ENCODE results near the gene RSPRY1. TPM values are rescaled to one million over a fixed set of nuclear protein-coding genes. Genes with fewer than 3 reads are reported as not detected.

RSPRY1 gene
- total and polyA plus RNA-seq, 2 of the 8 experiments (the other 6 are each of a cell fraction or from before 2014, with no cell fraction given), result 11.5 to 32.5 TPM

- no peak overlapping the region for H3K27ac ChIP-seq (ENCODE audit: low read depth, low read length)
- H3K4me3 ChIP-seq (ENCODE audit: extremely low read depth in 1 of 4, insufficient read depth in 2 of 4, low read depth in 3 of 4, low read length in 4 of 4), result no peak overlapping the region
- H3K9me3 ChIP-seq (ENCODE audit: insufficient read depth in 2 of 2, low read depth in 1 of 2, low read length in 1 of 2), result no peaks in the 10 kb centered on the region
- H4K5ac ChIP-seq (ENCODE audit: insufficient read length, low read depth, low read length), result no peak overlapping the region
- H2AK5ac ChIP-seq (ENCODE audit: low read depth, low read length), result no peak overlapping the region
- H4K91ac ChIP-seq (replicated peaks; ENCODE audit: insufficient read length, low read length), result no peak overlapping the region
- no peaks in the 10 kb centered on the region for H3K79me2 ChIP-seq (ENCODE audit: control insufficient read depth in 1 of 2, insufficient read depth in 2 of 2, low read length in 2 of 2)
- no peak overlapping the region for H2BK12ac ChIP-seq (ENCODE audit: low read depth, low read length)
- H3K4me2 ChIP-seq (ENCODE audit: insufficient read depth in 1 of 2, low read depth in 2 of 2, low read length in 2 of 2), result no peak overlapping the region
- ChIA-PET CTCF (ENCODE audit: partially characterized antibody) (interaction anchor here (0.9 to 1.1 kb wide), 2 partner anchors 28 to 129 kb away, joined by 3 read pairs; no protein-coding TSS in a partner anchor), POLR2A (ENCODE audit: partially characterized antibody) (interaction anchor here (1.3 kb wide), 1 partner anchor 8 kb away, joined by 3 read pairs; no protein-coding TSS in a partner anchor)
- no peak overlapping the region for H3K9ac ChIP-seq (replicated peaks in 1 of 4; ENCODE audit: extremely low read depth in 1 of 4, low read depth in 3 of 4, low read length in 3 of 4)
- peaks cover 0 to 11% (median 10%) of the 10 kb centered on the region in 4 experiments; a peak in 5 of 7 replicates for H3K27me3 ChIP-seq (replicated peaks in 1 of 4; ENCODE audit: control insufficient read depth in 3 of 4, extremely low read depth in 1 of 4, insufficient read depth in 3 of 4, low read length in 3 of 4)
- H3K23me2 ChIP-seq (ENCODE audit: low read depth, low read length), result 0 out of 2 replicates have a peak, but pooled peaks cover 1% of the 10 kb centered on the region
- no peaks in the 10 kb centered on the region; a peak in 1 of 8 replicates for H3K36me3 ChIP-seq (ENCODE audit: control insufficient read depth in 2 of 4, insufficient read depth in 4 of 4, low read length in 3 of 4)
- no peak overlapping the region for H2AFZ ChIP-seq (ENCODE audit: low read length)
- H4K8ac ChIP-seq (ENCODE audit: extremely low read depth, insufficient read depth, low read length), result no peak overlapping the region
- no peak overlapping the region for H3K56ac ChIP-seq (replicated peaks; ENCODE audit: insufficient read length, low read depth, low read length)
- WGBS, 2 experiments (ENCODE audit: extremely low coverage in 1 of 2, insufficient coverage in 1 of 2, insufficient read length in 1 of 2, insufficient replicate concordance in 2 of 2, low coverage in 1 of 2, low lambda C conversion rate in 2 of 2, missing lambda C conversion rate in 1 of 2), result 84% methylated on average over 4 of the region's 4 CpGs; no CpG with 5 or more reads in 1 of the 2 experiments
- no peak overlapping the region for H2BK5ac ChIP-seq (ENCODE audit: low read depth, low read length)
- H2BK120ac ChIP-seq (replicated peaks; ENCODE audit: low read depth, low read length), result no peak overlapping the region
- H3K23ac ChIP-seq (ENCODE audit: insufficient read length), result no peak overlapping the region
- peaks cover 0 to 2% (median 1%) of the 10 kb centered on the region in 4 experiments; a peak in 3 of 7 replicates for H3K4me1 ChIP-seq (replicated peaks in 1 of 4; ENCODE audit: control insufficient read depth in 3 of 4, insufficient read depth in 4 of 4, low read length in 3 of 4)
- no peak overlapping the region for H2BK20ac ChIP-seq (ENCODE audit: low read length)
- no peak overlapping the region for H3K18ac ChIP-seq (ENCODE audit: extremely low read depth, low read length)
- DNase-seq (ENCODE audit: low read depth in 1 of 2, low spot score in 2 of 2), result no peak
- H3K4ac ChIP-seq (replicated peaks; ENCODE audit: insufficient read length, low read depth, low read length), result no peak overlapping the region
- H3K79me1 ChIP-seq (ENCODE audit: low read depth, low read length), result no peaks in the 10 kb centered on the region
- no peaks in the 10 kb centered on the region for H4K20me1 ChIP-seq (replicated peaks in 1 of 2; ENCODE audit: control insufficient read depth in 1 of 2, insufficient read depth in 2 of 2, low read length in 2 of 2)
- no peak for FAIRE-seq
- no peak overlapping the region for H3K14ac ChIP-seq (ENCODE audit: insufficient read length)
- H2BK15ac ChIP-seq (ENCODE audit: low read length), result no peak overlapping the region
- TF ChIP-seq SUZ12 (IDR thresholded peaks at IDR 0.05; ENCODE audit: low read length) (no peak), POU5F1 (IDR thresholded peaks at IDR 0.05; ENCODE audit: low read depth, low read length) (no peak), RFX5 (IDR thresholded peaks at IDR 0.05; ENCODE audit: borderline replicate concordance, low read depth, low read length) (no peak), GABPA (IDR thresholded peaks at IDR 0.05; ENCODE audit: borderline replicate concordance, insufficient read depth, low read length) (no peak), TAF1 (IDR thresholded peaks at IDR 0.05; ENCODE audit: low read depth, low read length) (no peak)
Observed at GRCh38 chr16:57278494-57278893, 92.4 kb downstream of the RSPRY1 start.

All from H1 (cell line).